Glutamatergic neuron (in vitro differentiated cells): Measurements from ENCODE around the gene SIX3. TPM values are rescaled to one million over a fixed set of nuclear protein-coding genes. Genes with fewer than 3 reads are reported as not detected.

Experiments used
- DNase-seq: peaks from one replicate; pipeline ENCODE4 v3.0.0; 2022
- H3K27ac Mint-ChIP-seq: one replicate; pipeline ENCODE4 v1.8.0; 2020; ENCODE audit warnings: mild to moderate bottlenecking, mixed read lengths, inconsistent platforms; ENCODE audit not compliant: unreplicated experiment
- H3K27me3 Mint-ChIP-seq: one replicate; pipeline ENCODE4 v1.8.0; 2020; ENCODE audit warnings: mild to moderate bottlenecking, moderate library complexity, mixed read lengths, inconsistent platforms; ENCODE audit not compliant: unreplicated experiment
- H3K36me3 Mint-ChIP-seq: one replicate; pipeline ENCODE4 v1.8.0; 2020; ENCODE audit warnings: mild to moderate bottlenecking, mixed read lengths, inconsistent platforms; ENCODE audit not compliant: unreplicated experiment
- H3K4me1 Mint-ChIP-seq: one replicate; pipeline ENCODE4 v1.8.0; 2020; ENCODE audit warnings: mild to moderate bottlenecking, low read depth, mixed read lengths, inconsistent platforms; ENCODE audit not compliant: unreplicated experiment
- H3K4me3 Mint-ChIP-seq: one replicate; pipeline ENCODE4 v1.8.0; 2020; ENCODE audit warnings: mild to moderate bottlenecking, mixed read lengths, inconsistent platforms; ENCODE audit not compliant: unreplicated experiment
- H3K9me3 Mint-ChIP-seq: one replicate; pipeline ENCODE4 v1.8.0; 2020; ENCODE audit warnings: mild to moderate bottlenecking, moderate library complexity, mixed read lengths, inconsistent platforms; ENCODE audit not compliant: unreplicated experiment
- CTCF ChIP-seq: fragments of 200-600 bp; sonication (generic); IDR thresholded peaks from one replicate; pipeline ENCODE4 v1.5.0; 2021; ENCODE audit not compliant: partially characterized antibody, unreplicated experiment
- total RNA-seq: library from RNA; stranded (reverse); fragmentation: NEBNext Ultra II Directional; extraction: Animal tissue kit (Norgen Biotek cat#: 25700); gene quantifications from one replicate; pipeline ENCODE4 v1.2.1, GENCODE V29; 2021; ENCODE audit not compliant: unreplicated experiment

SIX3 gene
- total RNA-seq, 1 donor from 2014 or later, result 0.86 TPM

- DNase-seq, result peak; percentile 51
- Mint-ChIP-seq H3K27ac (peak overlapping the region; percentile 29), H3K4me3 (peak overlapping the region; percentile 67), H3K36me3 (no peaks in the 10 kb centered on the region), H3K4me1 (peaks cover 12% of the 10 kb centered on the region), H3K27me3 (peaks cover 56% of the 10 kb centered on the region), H3K9me3 (peaks cover 18% of the 10 kb centered on the region)
- TF ChIP-seq CTCF, result no peak
Measured at GRCh38 chr2:44943031-44943692, 1.7 kb downstream of the SIX3 start.

- H3K4me3 Mint-ChIP-seq, result peak overlapping the region; percentile 67
- H3K4me1 Mint-ChIP-seq, result peaks cover 13% of the 10 kb centered on the region
- TF ChIP-seq CTCF, result peak; percentile 9
- DNase-seq, result no peak
- no peak overlapping the region for H3K27ac Mint-ChIP-seq
- H3K36me3 Mint-ChIP-seq, result no peaks in the 10 kb centered on the region
- peaks cover 56% of the 10 kb centered on the region for H3K27me3 Mint-ChIP-seq
- peaks cover 19% of the 10 kb centered on the region for H3K9me3 Mint-ChIP-seq
Measured at GRCh38 chr2:44943693-44944101, 2.2 kb downstream of the SIX3 start.

- Mint-ChIP-seq H3K27me3 (peaks cover 58% of the 10 kb centered on the region), H3K36me3 (no peaks in the 10 kb centered on the region), H3K27ac (no peak overlapping the region), H3K9me3 (peaks cover 21% of the 10 kb centered on the region), H3K4me1 (peaks cover 18% of the 10 kb centered on the region), H3K4me3 (peak overlapping the region; percentile 50)
- peak; percentile 4 for TF ChIP-seq CTCF
- no peak for DNase-seq
Measured at GRCh38 chr2:44944102-44944951, 2.8 kb downstream of the SIX3 start.

- no peak for TF ChIP-seq CTCF
- H3K27ac Mint-ChIP-seq, result no peak overlapping the region
- H3K4me3 Mint-ChIP-seq, result peak overlapping the region; percentile 50
- H3K4me1 Mint-ChIP-seq, result peaks cover 20% of the 10 kb centered on the region
- H3K27me3 Mint-ChIP-seq, result peaks cover 55% of the 10 kb centered on the region
- no peak for DNase-seq
- peaks cover 18% of the 10 kb centered on the region for H3K9me3 Mint-ChIP-seq
- H3K36me3 Mint-ChIP-seq, result no peaks in the 10 kb centered on the region
Measured at GRCh38 chr2:44944952-44945612, 3.6 kb downstream of the SIX3 start.
